ENCODE data around the gene SLC34A2. TPM values are rescaled to one million over a fixed set of nuclear protein-coding genes. Genes with fewer than 3 reads are reported as not detected.
"Not testable (repeated sequence)": the region's sequence is repeated elsewhere in the genome, so short reads cannot be mapped to it uniquely, and the experiment has no call there.

Gene SLC34A2
- polyA plus RNA-seq, 12 donors, result 0.07 to 0.55 (median 0.16) TPM; not detected in 2

- DNase-seq, result no peak
These were observed 3.1 kb downstream of the SLC34A2 start for GRCh38 chr4:25658777-25659176.

DNA sequence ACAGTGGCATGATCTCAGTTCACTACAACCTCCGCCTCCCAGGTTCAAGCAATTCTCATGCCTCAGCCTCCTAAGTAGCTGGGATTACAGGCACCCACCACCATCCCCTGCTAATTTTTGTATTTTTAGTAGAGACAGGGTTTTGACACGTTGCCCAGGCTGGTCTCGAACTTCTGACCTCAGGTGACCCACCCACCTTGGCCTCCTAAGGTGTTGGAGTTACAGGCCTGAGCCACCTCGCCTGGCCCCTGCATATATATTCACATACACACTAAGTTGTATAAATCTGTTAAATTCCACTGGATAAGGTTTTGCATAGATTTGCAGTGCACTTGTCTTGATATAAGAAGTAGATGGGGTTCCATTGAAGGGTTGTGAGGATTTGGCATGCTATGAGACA is 5.8 kb downstream of the SLC34A2 start:
- not testable (repeated sequence) for DNase-seq

GRCh38 chr4:25662306-25662705 is 6.7 kb downstream of the SLC34A2 start:
- DNase-seq, result no peak

- peak; percentile 27 for DNase-seq
These were observed 8.1 kb downstream of the SLC34A2 start for GRCh38 chr4:25663781-25664180.

DNA sequence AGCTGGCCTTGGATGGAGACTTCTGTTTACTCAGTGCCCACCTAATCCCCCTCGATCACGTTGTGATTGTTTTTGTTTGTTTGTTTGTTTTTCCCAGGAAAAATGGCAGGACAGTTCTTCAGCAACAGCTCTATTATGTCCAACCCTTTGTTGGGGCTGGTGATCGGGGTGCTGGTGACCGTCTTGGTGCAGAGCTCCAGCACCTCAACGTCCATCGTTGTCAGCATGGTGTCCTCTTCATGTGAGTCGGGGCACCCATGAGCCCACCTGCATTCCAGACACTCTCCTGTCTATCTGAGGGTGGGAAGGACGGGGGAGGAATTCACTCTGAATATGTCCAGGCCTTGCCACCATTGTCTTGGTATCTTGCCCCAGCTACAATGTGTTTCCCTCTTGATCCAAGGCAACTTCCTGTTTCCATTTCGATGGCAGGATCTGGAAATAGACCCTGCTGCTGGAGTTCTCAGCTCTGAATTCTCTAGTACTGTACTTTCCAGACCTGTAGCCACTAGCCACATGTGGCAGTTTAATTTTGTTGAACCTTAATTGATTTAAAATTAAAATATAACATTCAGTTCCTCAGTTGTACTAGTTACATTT is 10.5 kb downstream of the SLC34A2 start:
- DNase-seq, result no peak

GRCh38 chr4:25667931-25668557 is 12.4 kb downstream of the SLC34A2 start:
- no peak for DNase-seq

DNA sequence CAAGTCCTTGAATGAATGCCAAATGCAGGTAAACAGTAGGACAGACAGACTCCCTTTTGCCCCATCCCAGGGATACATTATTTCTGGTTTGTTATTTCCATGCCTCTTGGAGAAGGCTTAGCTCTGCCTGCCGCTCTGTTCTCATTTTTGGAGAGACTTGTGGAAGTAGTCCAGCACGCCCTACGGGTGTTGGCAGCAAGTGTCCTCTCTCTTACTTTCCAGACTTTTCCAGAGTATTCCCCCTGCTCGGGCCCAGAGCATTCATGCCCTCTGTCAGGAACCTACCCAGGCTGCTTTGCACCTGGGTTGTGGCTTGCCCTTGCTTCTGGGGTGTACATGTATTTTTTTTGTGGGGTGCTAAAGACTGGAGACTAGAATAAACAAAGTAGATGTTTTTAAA is 15.3 kb downstream of the SLC34A2 start:
- DNase-seq, result no peak

- DNase-seq, result no peak
These were observed 17.1 kb downstream of the SLC34A2 start for GRCh38 chr4:25672756-25673155.

DNA sequence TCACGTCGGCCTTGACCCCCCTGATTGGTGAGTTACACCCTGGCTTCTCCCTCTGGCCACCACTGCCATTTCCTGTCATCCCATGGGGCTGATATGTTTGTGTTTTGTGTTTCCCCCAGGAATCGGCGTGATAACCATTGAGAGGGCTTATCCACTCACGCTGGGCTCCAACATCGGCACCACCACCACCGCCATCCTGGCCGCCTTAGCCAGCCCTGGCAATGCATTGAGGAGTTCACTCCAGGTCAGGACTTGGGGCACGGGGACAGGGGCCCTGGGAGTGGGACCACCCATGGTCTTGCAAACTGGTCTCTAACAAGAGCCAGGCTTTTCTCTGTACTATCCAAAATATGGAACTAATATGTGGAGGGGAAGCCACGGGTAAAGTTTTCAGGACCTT is 18.7 kb downstream of the SLC34A2 start:
- no peak for DNase-seq

GRCh38 chr4:25676221-25676620 is 20.6 kb downstream of the SLC34A2 start:
- no peak for DNase-seq

- no peak for DNase-seq
These were observed 21.5 kb downstream of the SLC34A2 start for GRCh38 chr4:25677157-25677556.

DNA sequence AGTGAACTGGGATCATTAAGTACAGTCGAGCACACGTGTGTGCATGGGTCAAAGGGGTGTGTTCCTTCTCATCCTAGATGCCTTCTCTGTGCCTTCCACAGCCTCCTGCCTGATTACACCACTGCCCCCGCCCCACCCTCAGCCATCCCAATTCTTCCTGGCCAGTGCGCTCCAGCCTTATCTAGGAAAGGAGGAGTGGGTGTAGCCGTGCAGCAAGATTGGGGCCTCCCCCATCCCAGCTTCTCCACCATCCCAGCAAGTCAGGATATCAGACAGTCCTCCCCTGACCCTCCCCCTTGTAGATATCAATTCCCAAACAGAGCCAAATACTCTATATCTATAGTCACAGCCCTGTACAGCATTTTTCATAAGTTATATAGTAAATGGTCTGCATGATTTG is 22.3 kb downstream of the SLC34A2 start:
- no peak for DNase-seq

DNA sequence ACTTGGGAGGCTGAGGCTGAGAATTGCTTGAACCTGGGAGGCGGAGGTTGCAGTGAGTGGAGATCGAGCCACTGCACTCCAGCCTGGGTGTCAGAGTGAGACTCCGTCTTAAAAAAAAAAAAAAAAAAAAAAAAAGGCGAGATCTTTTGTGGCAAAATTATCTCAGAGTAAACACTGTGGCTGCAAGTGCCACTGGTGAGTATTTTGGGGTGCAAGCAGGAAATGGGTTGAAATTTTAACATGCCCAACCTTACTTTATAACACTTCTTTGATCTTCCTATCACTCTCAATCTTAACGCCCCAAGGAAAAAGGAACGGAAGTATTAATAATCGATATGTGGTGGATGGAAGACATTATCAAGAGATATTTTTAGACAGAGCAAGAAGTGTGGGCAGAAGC is 32.1 kb downstream of the SLC34A2 start:
- DNase-seq, result no peak

DNA sequence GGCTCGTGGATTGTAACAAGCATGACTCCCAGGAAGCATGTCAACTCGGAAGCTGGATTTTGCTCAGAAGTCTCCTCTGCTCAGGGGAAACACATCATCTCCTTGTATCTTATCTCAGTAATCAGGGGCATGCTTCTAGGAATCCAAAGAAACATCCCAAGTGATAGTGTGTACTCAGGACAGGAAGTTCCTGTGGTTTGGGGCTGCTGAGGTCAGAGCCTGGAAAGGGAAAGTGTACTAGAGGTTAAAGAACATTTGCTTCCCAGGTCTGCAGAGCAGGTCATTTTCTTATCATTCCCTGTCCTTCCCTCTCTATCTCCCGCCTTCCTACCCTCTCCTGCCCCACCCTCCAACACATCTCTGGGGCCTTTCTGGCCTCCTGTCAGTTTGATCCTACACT is 38.8 kb downstream of the SLC34A2 start:
- no peak for DNase-seq

DNA sequence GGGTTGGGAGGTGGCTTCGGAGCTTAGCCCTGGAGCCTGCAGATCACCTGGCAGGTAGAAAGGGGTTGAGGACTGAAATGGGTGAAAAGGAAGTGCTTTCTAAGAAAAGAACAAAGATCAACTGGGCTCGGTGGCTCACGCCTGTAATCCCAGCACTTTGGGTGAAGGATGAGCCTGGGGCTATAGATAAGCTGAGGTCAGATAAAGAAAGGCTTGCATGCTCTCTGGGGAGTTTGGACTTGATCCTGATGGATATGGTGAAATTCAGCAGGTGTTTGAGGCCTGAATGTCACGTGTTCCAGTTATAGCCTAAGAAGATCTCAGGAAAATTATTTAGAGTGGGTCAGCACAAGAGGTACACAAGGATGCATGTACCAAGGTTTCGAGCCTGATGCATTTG is 40.8 kb downstream of the SLC34A2 start:
- no peak for DNase-seq

GRCh38 chr4:25697516-25697915 is 41.9 kb downstream of the SLC34A2 start:
- no peak for DNase-seq

DNA sequence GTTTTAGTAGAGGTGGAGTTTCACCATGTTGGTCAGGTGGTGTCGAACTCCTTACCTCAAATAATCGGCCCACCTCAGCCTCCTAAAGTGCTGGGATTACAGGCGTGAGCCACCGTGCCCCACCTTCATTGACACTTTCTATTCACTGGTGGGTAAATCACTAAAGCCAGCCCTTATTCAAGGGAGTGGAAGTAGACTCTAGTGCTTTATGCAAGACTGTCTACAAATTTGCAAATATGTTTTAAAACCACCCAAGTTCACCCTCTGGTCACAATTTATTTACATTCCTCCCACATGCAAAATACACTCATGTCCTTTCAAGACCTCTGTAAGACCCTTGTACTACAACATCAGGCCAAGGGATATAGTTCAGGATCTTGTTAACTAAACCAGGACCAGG is 45.0 kb downstream of the SLC34A2 start:
- no peak for DNase-seq

DNA sequence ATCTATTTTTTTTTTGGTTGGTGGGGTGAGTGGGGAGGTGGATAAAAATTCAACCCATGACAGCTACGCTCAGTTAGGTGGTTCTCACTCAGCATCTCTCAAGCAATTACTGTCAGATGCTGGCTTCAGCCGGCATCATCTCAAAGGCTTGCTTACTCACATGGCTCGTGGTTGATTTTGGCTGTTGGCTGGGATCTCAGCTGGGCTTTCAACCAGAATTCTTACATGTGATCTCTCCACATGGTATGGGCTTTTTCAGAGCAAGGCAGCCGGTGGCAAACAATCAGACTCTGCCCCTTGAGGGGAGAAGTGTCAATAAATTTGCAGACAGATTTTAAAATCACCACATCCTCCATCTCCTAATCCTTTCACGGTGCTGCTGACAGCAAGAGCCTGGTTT is 47.2 kb downstream of the SLC34A2 start:
- DNase-seq, result peak; percentile 4

- DNase-seq, result no peak
These were observed 48.2 kb downstream of the SLC34A2 start for GRCh38 chr4:25703731-25704388.

DNA sequence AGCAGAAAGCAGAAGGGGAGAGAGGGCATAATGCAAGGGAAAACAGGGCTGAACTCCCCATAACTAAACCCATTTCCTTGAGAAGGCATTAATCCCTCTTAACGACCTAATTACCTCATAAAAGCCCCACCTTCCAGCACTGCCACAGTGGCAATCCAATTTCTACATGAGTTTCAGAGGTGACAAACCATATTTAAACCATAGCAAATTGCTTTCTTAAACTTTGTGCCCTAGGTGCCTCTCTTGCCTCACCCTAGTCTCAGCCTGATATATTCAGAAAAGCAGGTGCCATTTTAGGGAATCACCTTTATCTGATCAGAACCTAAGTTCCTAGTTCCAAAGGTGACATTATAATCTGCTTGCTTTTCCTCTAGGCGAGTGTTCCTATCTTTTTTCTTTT is 48.9 kb downstream of the SLC34A2 start:
- no peak for DNase-seq

GRCh38 chr4:25710637-25711036 is 55.0 kb downstream of the SLC34A2 start:
- DNase-seq, result no peak

- no peak for DNase-seq
These were observed 57.0 kb downstream of the SLC34A2 start for GRCh38 chr4:25712611-25713010.

- no peak for DNase-seq
These were observed 58.2 kb downstream of the SLC34A2 start for GRCh38 chr4:25713812-25714211.

DNA sequence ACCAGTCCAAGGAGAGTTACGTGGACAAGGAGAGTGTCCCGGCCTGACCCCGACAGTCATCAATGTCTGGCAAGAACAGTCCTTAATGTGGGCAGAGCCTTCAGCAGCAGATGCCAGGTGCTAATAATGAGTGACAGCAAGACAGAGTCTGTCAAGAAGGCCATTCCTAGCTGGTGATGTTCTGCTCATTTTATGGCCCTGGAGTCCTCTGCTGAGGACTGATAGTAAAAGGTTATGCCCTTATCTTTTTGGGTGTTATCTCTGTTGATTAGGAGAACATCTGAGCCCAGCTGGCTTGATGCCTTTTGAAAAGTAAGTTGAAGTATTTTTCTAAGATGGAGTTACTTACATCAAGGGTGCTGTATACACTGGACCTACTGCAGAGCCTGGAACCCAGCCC is 67.3 kb downstream of the SLC34A2 start:
- DNase-seq, result no peak

All from muscle of arm (tissue), 12 donors.